Muscle of arm (tissue), 12 donors: Measurements from ENCODE around the gene ELOB. TPM values are rescaled to one million over a fixed set of nuclear protein-coding genes. Genes with fewer than 3 reads are reported as not detected.

Experiments
- DNase-seq: peaks from one replicate; pipeline ENCODE4 v3.0.0-alpha.2; 2013
- polyA plus RNA-seq, 12 donors: library from polyadenylated mRNA; unstranded; fragments of 120-200 nt; gene quantifications; one replicate each; pipeline ENCODE4 v1.2.1, GENCODE V29; 2013; ENCODE audit not compliant: insufficient read length in 12 of 12

The ELOB gene
- polyA plus RNA-seq, 12 donors, result 77.3 to 189 (median 135) TPM; not detected in 1

DNA sequence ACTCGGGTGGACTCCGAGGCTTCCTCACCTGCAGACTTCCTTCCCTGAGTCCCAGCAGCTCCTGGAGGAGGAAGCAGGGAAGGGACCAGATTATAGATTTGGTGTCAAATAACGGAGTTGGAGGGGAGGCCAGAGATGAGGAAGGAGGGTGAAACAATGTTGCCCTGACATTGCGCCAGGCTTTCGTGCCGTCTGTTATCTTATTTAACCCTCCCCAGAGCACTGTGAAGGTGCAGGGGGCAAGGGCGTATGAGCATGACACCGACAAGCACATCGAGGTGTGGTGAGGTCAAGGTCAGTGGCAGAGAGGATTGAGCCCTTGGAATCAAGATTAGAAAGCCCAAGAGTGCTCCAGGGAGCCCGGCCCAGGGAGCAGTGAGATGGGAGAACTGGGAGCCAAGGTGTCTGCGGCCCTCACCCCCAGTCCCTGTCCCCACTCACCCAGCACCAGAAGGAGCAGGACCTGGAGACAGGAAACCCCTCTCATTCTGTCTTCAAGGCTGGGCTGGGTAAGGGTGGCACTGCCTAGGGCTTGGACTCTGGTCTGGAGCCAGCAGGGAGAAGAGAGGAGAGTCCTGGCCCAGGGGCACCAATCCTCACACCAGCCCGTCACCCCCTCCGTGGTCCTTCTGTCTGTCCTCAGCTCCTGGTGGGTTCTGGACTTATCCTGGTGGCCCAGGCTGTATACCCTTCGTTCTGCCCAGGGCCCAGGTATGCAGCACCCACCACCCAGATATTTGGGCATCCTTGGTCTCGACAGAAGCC lies 9.2 kb upstream of the ELOB start:
- no peak for DNase-seq

DNA sequence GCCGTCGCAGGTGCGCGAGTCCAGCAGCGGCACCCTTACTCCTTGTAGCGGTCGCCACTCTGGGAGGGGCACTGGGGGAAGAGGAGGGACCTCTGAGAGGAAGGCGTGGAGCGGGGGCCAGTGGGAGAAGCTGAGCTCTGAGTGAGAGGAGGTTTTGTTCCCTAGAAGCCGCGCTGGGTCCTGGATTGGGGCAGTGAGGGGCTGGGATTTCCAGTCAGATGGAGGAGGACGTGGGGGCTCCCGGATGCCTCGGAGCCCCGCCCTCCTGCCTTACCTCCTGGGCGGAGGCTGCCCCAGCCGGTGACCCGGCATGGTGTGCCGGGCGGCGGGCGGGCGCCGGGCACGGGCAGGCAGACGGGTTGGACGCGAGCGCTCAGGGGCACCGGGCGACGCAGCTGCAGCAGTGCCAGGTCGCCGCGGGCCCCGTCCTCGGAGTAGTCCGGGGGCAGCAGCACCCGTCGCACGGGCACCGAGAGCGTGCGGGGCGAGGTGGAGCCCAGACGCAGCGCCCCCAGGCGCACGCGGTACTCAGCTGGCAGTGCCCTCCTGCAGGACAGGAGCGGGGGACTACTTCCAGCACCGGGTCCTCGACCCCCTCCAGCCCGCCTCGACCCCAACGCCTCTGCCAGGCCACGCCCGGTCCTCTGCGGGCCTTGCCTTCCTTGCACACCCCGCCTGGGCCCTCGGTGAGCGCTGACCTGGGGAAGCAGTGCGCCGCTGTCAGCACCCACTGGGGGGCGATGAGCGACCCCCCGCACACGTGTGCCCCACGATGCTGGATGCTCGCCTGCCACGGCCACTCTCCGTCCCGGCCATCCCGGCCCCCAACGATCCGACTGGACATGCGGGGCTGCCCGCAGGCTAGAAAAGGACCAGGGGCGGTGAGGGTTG lies 8.3 kb upstream of the ELOB start:
- DNase-seq, result no peak

DNA sequence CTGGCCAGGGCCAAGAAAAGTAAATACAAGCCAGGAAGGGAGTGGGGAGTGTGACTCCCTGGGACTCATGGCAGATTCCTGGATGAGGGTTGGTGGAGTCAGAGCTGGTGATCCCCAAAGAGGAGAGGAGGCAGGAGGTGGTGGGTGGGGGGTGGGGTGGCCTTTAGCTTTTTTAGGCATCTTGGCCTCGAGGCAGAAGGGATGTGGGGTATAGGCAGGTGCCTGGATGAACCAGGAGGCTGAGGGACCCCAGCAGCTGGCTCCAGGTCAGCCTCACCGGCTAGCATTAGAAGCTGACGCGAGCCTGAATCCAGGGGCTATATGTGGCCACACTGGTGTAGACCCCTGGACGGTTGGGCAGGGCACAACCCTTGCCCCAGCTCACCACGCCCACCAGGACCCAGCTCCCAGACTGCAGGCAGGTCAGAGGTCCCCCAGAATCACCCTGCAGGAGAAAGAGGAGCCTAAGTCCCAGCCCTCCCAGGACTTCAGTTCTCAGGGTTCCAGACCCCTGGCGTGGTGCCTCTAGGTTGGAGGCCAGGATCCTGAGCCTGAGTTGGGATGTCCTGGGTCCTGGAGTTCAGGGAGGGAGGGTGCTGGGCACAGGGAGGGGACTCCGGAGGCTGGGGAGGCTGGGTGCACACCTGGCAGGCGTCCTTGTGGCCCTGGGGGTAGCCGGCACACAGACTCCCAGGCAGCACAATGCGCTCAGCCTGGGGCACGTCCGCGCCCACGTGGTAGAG lies 7.4 kb upstream of the ELOB start:
- no peak for DNase-seq

DNA sequence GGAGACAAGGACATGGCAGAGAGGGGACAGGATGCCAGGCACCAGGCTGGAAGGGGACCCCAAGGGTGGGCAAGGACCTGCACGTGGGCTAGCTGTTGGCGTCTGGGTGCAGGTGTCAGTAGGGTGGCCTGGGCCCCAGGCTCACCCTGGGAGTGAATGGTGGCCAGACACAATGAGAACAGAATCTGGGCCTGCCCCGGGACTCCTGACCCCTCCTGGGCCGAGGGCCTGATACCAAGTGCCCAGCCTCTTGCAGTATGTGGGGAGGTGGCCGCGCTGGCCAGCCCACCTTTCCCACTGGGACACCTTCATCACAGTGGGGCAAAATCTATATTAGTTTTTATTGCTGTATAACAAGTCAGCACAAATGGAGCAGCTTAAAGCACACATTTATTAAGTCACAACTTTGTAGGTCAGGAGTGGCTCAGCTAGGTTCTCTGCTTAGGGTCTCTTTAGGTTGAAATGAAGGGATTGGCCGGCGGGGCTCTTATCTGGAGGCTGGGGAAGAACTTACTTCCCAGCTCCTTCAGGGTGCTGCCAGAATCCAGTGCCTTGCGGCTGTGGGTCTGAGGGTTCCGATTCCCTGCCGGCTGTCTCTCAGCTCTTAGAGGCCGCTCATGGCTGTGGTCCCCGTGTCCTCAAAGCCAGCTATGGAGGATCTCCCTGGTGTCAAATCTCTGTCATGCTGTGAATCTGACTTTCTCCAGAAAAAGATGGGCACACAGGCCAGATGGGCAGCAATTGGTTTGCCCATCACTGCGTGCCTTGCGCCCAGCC lies 6.7 kb upstream of the ELOB start:
- no peak for DNase-seq

DNA sequence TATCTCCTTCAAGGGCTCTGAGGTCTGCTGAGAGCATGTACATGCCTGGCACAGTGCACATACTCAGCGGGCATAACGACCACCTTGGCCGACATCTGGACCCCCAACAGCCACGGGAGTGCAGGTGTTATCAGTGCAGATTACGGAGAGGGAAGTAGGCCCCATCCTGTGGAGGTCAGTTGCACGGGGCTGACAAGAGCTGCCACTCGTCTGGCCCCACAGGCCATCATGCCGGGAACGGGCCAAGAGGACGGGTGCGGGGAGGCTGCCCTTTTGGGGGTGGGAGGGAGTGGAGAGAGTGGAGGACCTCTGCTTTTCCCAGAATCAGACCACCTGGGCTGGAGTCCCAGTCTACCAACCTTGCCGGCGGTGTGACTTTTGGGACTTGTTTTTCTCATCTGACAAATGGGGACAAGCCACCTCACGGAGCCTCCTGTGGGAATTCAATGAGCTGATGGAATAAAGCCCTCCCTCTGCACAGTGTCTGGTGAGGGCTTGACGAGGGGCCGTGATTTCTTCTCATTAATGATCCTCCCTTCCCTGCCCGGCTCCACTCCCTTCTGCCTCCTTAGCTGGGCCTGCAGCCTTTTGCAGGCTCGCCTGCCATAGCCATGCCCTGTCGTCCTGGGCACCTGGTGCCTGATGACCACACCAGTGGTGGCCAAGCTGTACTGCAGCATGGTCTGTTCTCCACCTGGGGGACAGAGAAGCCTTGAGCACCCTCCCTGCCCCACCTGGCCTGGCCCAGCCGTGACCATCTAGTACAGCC lies 5.7 kb upstream of the ELOB start:
- DNase-seq, result no peak

DNA sequence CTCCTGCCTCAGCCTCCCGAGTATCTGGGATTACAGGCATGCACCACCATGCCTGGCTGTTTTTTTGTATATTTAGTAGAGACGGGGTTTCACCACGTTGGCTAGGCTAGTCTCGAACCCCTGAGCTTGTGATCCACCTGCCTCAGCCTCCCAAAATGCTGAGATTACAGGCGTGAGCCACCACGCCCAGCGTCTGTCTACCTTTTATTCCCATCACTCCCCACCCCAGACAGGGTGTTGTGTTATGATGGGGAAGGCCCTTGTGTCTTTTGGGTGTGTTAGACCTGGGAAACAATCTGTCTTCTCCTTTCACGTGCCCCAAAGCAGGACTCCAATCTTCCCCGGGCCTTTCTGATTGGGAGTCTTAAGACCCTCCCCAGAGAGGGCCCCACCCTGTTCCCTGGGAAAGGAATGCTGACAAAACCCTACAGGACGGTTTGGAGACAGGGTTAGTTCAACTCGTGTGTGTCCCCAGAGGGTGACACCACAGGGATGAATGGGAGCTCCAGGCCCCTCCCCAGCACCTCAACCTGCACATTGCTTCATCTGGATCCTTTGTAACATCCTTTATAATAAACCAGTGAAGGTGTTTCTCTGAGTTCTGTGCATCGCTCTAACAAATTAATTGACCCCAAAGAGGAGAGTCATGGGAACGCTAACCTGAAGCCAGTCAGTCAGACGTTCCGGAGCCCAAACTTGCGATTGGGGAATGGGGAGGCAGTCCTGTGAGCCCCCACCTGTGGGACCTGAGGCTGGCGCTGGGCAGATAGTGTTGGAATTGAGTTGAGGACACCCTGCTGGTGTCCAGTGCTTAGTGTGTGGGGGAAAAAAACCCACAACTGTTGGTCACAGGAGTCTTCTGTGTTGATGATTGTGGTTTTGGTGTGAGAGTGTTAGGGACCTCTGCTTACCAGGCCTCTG lies 3.2 kb upstream of the ELOB start:
- no peak for DNase-seq

DNA sequence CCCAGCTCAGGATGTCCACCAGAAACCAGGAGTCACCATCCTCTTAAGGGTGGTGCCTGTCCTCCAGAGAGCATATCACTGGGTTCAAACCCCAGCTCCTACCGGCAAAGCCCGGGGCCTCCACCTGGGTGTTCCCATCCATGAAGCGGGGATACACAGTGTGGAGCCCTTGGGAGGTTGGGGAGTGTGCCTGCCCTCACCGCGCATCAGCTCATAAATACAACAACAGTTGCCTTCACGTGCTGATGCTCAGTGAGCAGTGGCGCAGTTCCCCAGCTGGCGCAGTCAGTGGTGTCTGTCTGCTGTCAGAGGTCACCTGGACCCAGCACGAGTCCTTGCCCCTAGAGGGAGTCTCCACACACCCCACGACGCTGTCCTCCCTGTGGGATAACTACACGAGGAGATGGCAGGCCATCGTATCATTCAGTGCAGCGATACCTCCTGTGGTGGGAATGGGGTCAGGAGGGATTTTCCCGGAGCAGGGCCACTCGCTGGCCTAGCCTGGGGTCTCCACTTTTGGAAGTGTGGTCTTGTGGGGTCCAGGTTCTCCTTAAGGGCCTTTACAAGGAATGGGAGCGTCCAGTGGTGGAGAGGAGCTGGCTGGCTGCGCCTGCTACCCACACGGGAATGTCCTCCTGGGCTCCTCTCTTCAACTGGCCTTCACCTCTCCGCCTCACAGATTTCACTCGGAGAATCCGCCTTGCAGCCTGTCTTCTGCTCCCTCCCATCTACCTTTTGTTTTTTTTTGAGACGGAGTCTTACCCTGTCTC lies 2.3 kb upstream of the ELOB start:
- DNase-seq, result no peak

DNA sequence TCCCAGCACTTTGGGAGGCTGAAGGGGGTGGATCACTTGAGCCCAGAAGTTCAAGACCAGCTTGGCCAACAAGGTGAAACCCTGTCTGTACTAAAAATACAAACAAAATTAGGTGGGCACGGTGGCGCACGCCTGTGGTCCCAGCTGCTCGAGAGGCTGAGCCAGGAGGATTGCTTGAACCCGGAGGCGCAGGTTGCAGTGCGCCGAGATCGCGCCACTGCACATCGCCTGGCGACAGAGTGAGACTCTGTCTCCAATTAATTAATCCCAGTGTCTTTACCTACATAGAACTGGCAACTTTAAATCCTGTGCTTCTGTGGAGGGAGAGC lies 1.5 kb upstream of the ELOB start:
- DNase-seq, result no peak

DNA sequence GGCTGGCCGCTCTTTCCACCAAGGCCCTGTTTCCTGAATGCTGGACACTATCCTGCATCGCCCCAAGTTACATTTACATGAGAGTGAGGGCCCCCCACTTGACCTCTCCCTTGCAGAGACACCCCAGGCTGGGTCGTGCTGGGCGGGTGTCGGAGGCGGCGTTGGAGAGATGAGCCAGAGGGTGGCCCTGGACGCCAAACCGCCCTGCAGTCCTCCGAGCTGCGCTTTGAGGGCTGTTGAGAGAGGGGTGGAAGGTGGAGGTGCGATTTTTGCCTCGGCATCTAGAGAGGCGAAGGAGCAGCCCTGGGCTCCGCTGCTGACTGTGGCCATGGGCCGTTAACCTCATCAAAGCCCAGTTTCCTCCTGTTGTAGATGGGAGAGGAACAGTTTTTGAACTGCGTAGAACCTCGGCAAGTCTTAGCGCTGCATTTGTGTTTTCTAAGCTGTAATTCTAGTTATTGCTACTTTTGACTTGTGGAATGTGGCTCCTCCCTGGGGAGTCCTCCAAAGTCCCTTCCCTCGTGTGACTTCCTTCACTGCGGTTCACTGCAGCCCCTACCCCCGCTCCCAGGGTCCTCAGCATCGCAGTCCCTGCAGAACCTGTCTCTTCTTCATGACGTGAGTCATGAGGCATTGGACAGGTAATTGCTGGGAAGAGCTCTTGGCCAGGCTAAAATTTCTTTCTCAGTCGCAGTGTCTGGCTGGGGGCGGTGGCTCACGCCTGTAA lies 986 bp upstream of the ELOB start:
- peak; percentile 17 for DNase-seq

DNA sequence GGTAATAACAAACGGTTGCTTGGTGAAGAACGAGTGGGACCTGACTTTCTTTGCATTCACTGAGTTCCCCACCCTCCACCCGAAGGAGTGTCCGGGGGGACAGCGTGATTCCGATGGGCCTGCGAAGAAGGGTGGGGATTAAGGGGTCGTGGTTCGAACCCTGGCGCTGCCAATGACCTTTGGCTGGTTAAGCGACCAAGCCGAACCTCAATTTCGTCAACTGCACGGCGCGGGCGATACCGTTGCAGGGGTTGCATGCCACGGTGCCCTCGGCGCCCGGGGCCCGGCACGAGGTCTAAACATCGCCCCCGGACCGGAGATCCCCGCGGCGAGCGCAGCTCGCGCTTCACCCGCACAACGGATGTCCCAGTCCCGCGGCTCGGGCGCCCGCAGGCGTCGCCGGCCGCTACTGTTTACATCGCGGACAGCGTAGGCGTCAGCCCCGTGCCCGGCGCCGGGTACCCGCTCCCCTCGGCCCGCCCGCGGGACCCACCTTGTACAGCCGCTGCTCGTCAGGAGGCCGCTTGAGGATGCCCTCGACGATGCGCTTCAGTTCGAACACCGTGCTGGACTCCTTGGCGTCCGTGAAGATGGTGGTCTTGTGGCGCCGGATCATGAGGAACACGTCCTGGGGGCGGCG lies 460 bp downstream of the ELOB start:
- DNase-seq, result no peak

DNA sequence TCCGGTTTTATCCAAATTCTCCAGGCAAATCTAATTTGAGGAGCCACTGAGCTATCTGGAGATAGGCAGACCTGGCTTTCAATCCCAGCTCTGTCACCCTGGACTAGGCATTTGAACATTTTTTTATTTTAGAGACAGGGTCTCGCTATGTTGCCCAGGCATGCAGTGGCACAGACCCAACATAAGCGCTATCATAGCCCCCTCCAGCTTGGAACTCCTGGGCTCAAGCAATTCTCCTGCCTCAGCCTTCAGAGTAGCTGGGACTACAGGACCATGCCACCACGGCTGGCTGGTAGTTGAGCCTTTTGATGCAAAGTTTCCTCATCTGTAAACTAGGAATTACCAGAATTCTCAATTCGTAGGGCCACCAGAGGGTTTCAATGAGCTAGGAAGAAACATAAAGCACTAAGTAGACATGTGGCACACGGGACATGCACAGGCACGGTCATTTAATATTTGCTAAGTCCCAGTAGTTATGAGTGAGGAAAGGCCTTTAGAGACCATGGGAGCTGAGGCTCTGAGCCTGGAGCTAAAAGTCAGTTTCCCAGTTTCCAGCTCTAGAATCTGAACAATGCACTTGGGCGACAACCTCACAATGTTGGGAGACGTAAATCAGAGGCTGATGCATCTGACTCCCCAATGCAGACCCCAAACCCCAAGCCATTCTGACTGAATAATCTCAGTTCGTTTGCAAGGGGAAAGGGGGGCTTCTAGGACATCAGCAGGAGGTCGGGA lies 1.1 kb downstream of the ELOB start:
- no peak for DNase-seq

DNA sequence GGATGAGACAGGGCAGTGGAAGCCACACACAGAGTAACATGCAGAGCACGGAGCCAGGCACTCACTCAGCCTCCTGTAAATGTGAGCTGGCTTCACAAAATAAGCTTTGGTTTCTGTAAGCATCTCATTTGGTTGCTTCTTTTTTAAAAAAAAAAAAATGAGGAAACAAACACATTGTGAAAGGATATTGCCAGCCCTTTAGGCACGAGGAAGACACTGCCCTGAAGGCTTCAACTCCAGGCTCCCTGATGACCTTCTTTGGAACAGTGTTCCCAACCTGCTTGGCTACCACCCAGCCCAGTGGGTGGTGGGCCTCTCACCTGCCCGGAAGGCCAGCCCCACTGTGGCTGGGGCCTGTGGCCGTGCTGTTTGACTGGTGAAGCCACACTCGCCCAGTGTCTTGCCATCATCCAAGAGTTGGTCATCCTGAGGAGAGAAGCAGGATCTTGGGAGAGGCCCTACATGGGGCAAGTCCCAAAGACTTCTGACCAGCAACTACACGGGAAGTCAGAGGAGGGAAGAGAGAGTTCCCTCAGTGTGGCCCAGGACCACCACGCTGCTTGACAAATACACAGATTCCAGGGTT lies 1.9 kb downstream of the ELOB start:
- no peak for DNase-seq

DNA sequence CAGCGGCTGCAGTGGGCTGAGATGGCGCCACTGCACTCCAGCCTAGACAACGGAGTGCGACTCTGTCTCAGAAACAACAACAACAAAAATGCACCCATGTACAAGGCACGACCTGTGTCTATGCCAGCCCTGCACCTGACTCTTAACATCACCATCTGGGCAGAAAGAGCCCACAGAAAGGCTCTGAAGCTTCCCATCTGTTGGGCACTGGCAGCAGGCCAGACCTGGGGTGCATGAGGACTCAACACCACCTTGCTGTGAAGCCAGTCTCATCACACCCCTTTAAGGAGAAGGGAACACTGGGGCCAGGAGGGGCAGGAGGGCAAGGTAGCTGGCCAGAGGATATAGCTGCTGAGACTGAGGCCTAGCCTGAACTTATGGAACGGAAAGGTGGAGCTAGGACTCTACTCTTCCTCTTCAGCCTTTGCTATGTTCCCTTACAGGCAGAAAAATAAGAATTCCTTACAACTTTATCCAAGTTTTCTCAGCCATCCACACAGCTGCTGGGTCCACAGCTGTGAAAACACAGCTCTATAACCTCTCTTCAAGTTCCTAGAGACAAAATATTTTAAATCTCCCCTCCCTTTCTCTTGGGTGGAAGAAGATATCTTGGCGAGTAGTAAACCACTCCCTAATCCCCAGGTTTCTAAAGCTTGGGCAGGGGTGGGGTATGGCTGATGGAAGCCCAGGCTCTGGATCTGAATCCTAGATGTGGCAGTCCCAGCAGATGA lies 2.8 kb downstream of the ELOB start:
- no peak for DNase-seq

DNA sequence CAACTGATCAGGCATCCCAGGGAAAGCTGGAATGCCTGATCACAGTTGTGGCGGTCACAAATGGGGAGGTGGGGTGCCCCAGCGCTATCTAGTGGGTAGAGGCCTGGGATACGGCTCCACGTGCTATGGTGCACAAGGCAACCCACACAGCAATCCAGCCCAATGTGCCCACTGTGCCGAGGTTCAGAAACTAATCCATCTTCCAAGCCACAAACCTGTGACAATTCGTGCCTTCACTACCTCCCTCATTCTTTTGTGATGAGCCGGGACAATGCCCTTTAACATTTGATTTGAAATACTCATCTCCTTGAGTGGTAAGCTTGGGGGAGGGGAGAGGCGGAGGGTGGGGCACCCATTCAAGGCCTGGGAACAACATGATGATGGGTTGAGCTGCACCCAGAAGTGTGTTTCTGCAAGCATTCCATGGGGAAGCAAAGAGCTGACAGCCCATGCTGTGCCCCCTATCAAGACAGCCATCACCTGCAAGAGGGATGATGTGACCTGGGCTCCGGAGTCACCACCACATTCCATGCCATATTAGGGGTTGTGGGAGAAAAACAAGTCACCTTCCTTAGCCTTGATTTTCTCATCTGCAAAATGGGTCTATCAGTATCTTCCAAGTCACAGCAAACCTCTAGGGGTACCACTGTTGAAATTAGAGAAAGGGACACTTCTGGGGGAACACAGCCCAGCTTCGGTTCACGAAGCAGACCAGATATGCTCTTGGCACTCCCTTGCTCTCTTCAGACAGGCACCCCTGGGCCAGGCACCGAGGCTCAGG lies 3.7 kb downstream of the ELOB start:
- DNase-seq, result no peak
